GM19372 (cell line): ENCODE measurements around the gene GNPAT.

Experiments
- ATAC-seq: cut with Tn5 transposase; IDR thresholded peaks from one replicate; pipeline ENCODE4 v1.9.1; 2021; ENCODE audit warnings: mild to moderate bottlenecking, low read depth, moderate library complexity; ENCODE audit not compliant: unreplicated experiment

Gene GNPAT

GRCh38 chr1:231312432-231312788 lies 71.4 kb downstream of the GNPAT start:
- ATAC-seq, result no peak

- no peak for ATAC-seq
These were observed 72.6 kb downstream of the GNPAT start for GRCh38 chr1:231313661-231314060.

- ATAC-seq, result peak; percentile 94
These were observed 74.9 kb downstream of the GNPAT start for GRCh38 chr1:231315887-231316286.

- no peak for ATAC-seq
These were observed 76.4 kb downstream of the GNPAT start for GRCh38 chr1:231317306-231318014.

- no peak for ATAC-seq
These were observed 77.0 kb downstream of the GNPAT start for GRCh38 chr1:231318015-231318355.

GRCh38 chr1:231318568-231318967 lies 77.6 kb downstream of the GNPAT start:
- no peak for ATAC-seq

GRCh38 chr1:231319080-231319479 lies 78.1 kb downstream of the GNPAT start:
- ATAC-seq, result no peak

GRCh38 chr1:231322880-231323530 lies 82.0 kb downstream of the GNPAT start:
- ATAC-seq, result no peak

GRCh38 chr1:231324660-231325059 lies 83.6 kb downstream of the GNPAT start:
- no peak for ATAC-seq

GRCh38 chr1:231326248-231326647 lies 85.2 kb downstream of the GNPAT start:
- no peak for ATAC-seq
